HG02798 (cell line): ENCODE results near the gene PBX2.

Experiments used
- ATAC-seq: cut with Tn5 transposase; IDR thresholded peaks from one replicate; pipeline ENCODE4 v1.9.1; 2021; ENCODE audit warnings: mild to moderate bottlenecking; ENCODE audit not compliant: unreplicated experiment, poor library complexity

The PBX2 gene

GRCh38 chr6:32175711-32176475 is 14.1 kb downstream of the PBX2 start, which contains the start of gene AGPAT1:
Gene AGPAT1 (minus strand): TSS chr6:32176084. CDS start chr6:32171496, 4,588 bp downstream.
- ATAC-seq = peak; percentile 51

DNA sequence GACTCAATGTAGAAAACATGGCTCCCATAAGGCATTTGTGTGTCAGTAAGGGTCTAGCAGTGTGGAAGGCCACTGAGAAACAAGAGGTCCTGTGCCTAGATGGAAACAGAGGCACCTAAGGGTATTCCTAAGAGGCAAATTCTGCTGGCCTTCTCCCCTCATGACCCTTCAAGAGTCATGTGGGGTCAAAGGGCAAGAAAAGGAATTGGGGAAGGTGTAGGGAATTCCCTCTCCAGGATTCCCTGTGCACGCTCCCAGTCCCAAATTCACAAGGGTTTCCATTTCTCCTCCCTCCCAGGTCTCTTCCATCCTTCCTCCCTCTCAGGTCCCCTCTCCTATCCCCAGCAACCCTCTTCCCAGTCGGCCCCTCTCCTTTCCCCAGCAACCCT is 14.7 kb downstream of the PBX2 start:
- ATAC-seq = no peak

DNA sequence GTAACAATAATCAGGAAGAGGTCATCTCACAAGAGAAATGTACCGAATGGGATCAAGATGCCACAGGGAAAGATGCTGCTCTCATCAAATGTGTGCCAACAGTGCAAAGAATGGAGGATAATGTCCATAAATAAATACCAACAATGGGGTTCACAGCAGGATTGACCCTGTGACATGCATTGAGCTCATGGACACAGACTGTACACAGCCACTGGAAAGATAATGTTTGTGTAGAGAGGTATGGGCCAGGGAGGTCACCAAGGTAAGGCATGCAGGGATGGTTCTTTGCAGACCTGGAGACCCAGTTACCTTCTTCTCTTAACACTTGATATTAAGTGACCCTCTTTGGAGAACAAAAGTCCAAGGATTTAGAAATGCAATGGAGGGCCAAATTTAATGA is 15.6 kb downstream of the PBX2 start:
- no peak for ATAC-seq

- ATAC-seq = no peak
Observed at GRCh38 chr6:32173051-32173727, 16.8 kb downstream of the PBX2 start.

- no peak for ATAC-seq
Observed at GRCh38 chr6:32171234-32171633, 18.8 kb downstream of the PBX2 start.

DNA sequence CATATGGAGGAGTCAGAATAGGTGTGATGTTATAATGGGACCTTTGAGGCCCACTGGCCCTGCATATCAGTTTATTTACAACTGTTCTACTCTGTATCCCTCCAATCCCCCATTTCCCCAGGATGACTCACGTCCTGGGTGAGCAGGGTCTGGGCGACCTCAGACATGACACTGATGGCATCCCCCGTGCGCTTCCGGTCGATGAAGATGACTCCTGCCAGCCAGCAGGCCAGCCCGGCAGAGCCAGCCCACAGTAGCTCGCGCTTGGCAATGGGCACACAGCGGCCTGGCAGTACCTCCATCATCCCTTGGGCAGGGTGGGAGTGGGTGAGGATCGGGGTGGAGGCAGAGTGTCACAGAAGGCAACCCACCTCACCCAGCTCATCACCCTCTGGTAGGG is 19.7 kb downstream of the PBX2 start:
- ATAC-seq = no peak

GRCh38 chr6:32168807-32169591 is 21.0 kb downstream of the PBX2 start:
- no peak for ATAC-seq

DNA sequence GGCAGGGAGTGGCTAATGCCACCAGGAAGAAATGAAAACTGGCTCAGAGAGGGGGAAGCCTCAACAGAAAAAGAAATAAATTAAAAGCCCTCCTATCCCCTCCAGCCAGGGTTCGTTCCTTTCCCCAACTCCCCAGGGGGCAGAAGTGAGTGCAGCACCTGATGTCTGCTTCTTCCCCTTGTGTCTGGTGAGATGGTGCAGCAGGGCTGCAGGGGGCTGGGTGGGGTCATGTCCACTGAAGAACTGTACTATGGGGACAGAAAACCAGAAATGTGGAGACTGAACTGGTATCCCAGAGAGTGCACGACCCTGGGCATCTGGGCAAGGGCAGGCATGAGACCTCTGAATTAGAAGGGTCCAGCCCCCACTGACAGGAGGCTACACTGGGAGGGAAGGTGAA is 21.7 kb downstream of the PBX2 start:
- ATAC-seq = no peak

- ATAC-seq = no peak
Observed at GRCh38 chr6:32167761-32168262, 22.2 kb downstream of the PBX2 start.

- no peak for ATAC-seq
Observed at GRCh38 chr6:32167154-32167760, 22.7 kb downstream of the PBX2 start.

DNA sequence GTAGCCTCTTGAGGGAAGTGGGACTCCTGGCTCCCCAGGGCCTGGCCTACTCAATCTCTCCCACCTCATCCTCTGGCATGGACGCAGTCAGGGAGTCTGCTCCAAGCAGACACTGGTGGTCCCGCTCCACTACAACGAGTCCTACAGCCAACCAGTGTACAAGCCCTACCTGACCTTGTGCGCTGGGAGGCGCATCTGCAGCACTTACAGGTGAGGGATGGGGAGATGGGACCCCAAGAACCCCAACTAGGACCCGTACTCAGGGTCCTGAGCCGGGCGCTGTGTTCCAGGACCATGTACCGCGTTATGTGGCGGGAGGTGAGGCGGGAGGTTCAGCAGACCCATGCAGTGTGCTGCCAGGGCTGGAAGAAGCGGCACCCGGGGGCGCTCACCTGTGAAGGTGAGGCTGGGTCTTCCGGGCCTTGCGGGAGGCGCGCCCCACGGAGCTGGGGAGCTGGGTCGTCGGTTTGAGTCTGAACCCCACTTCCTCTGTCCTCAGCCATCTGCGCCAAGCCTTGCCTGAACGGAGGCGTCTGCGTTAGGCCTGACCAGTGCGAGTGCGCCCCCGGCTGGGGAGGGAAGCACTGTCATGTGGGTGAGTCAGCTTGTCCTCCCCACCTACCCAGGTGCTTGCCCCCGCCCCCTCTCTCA is 23.5 kb downstream of the PBX2 start:
- ATAC-seq = no peak

- ATAC-seq = no peak
Observed at GRCh38 chr6:32164295-32164694, 25.7 kb downstream of the PBX2 start, which contains the start of gene EGFL8. Gene EGFL8 (plus strand): TSS chr6:32164595. CDS start chr6:32166166, 1,571 bp downstream.

- no peak for ATAC-seq
Observed at GRCh38 chr6:32163559-32164258, 26.3 kb downstream of the PBX2 start.

DNA sequence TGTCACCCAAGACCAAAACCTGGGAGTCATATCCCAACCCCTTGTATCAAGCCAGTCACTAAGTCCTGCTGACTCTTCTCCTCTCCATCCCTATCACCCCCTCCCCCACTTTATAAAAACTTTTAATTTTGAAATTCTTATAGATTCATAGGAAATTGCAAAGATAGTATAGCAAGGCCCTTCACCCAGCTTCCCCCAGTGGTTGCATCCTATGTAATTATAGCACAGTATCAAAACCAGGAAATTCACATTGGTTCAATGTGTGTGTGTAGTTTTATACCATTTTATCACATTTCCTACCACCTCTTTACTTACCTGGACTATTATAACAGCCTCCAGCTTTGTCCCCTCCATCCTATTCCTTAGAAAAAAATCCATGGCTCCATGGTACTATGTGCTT is 31.9 kb downstream of the PBX2 start:
- ATAC-seq = no peak

DNA sequence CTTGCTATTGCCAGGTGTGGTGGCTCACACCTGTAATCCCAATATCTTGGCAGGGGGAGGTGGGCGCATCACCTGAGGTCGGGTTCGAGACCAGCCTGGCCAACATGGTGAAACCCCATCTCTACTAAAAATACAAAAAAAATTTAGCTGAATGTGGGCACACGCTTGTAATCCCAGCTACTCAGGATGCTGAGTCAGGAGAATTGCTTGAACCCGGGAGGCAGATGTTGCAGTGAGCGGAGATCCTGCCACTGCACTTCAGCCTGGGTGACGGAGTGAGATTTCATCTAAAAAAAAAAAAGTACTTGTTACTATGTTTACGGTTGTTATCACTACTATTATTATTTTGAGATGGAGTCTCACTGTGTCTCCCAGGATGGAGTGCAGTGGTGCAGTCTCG is 33.1 kb downstream of the PBX2 start:
- ATAC-seq = no peak

DNA sequence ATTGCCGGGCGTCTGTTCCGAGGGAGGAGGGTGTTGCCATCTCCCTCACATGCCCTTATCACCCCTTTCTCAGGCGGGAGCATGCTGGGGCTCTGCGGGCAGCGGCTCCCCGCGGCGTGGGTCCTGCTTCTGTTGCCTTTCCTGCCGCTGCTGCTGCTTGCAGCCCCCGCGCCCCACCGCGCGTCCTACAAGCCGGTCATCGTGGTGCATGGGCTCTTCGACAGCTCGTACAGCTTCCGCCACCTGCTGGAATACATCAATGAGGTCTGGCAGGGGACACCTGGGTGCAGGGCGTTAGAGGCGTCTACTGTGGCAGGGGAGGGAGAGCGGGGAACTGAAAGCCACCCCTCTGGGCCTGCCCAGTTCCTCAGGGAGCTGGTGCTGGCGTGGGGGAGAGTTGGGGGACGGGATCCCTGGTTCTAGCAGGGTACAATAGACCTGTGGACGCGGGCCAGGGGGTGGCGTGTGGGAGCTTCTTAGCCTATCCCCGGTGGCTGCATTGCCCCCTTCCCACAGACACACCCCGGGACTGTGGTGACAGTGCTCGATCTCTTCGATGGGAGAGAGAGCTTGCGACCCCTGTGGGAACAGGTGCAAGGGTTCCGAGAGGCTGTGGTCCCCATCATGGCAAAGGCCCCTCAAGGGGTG is 35.4 kb downstream of the PBX2 start:
- peak; percentile 52 for ATAC-seq

- ATAC-seq = no peak
Observed at GRCh38 chr6:32153564-32154513, 36.2 kb downstream of the PBX2 start, which contains the start of gene PPT2. Gene PPT2 (plus strand): TSS chr6:32154141. CDS start chr6:32154595, 454 bp downstream.
